Spleen (tissue), 11 donors: ENCODE results near the gene NKX1-1. TPM values are rescaled to one million over a fixed set of nuclear protein-coding genes. Genes with fewer than 3 reads are reported as not detected.
"Not testable (repeated sequence)": the region's sequence is repeated elsewhere in the genome, so short reads cannot be mapped to it uniquely, and the experiment has no call there.

Source experiments
- DNase-seq: peaks from one replicate; pipeline ENCODE4 v3.0.0-alpha.2; 2020
- H3K27ac ChIP-seq, 8 donors: fragments of 200-600 bp; sonication (generic) in 7 of 8; 1 replicate in 4 of 8; 2 replicates in 4 of 8; pipeline versions ENCODE4 v1.5.0 to v1.8.0; 2016 to 2021; ENCODE audit warnings: inconsistent platforms in 4 of 8, mild to moderate bottlenecking in 4 of 8, moderate library complexity in 1 of 8
- H3K27me3 ChIP-seq, 7 donors: fragments of 200-600 bp; sonication (generic) in 6 of 7; replicated peaks in 1 of 7; 1 replicate in 4 of 7; 2 replicates in 3 of 7; pipeline versions ENCODE4 v1.5.0 to v1.8.0; 2016 to 2021; ENCODE audit warnings: inconsistent platforms in 3 of 7, mild to moderate bottlenecking in 1 of 7
- H3K36me3 ChIP-seq, 6 donors: fragments of 200-600 bp; sonication (generic) in 5 of 6; 1 replicate in 4 of 6; 2 replicates in 2 of 6; pipeline versions ENCODE4 v1.5.0 to v1.8.0; 2016 to 2021; ENCODE audit warnings: inconsistent platforms in 2 of 6
- H3K4me1 ChIP-seq, 6 donors: fragments of 200-600 bp; sonication (generic) in 5 of 6; 1 replicate in 3 of 6; 2 replicates in 3 of 6; pipeline versions ENCODE4 v1.5.0 to v1.8.0; 2016 to 2021; ENCODE audit warnings: inconsistent platforms in 3 of 6
- H3K4me3 ChIP-seq, 8 donors: fragments of 200-600 bp; sonication (generic) in 7 of 8; 1 replicate in 4 of 8; 2 replicates in 4 of 8; pipeline versions ENCODE4 v1.5.0 to v1.8.0; 2016 to 2021; ENCODE audit warnings: inconsistent platforms in 4 of 8, mild to moderate bottlenecking in 4 of 8, moderate library complexity in 2 of 8
- H3K9me3 ChIP-seq, 8 donors: fragments of 200-600 bp; sonication (generic) in 7 of 8; 1 replicate in 4 of 8; 2 replicates in 4 of 8; pipeline versions ENCODE4 v1.5.0 to v1.8.0; 2016 to 2021; ENCODE audit warnings: inconsistent platforms in 4 of 8
- POLR2A ChIP-seq, 3 donors: fragments of 450-650 bp; IDR thresholded peaks; one replicate each; pipeline ENCODE4 v1.5.1; 2017; ENCODE audit warnings: antibody characterized with exemption in 3 of 3, mild to moderate bottlenecking in 1 of 3
- POLR2AphosphoS5 ChIP-seq, 3 donors: sonication (generic); formaldehyde crosslinking; IDR thresholded peaks; one replicate each; pipeline ENCODE4 v1.5.1; 2017; ENCODE audit warnings: antibody characterized with exemption in 3 of 3
- WGBS, 5 donors: extraction: QIAGEN DNeasy Blood & Tissue Kit in 3 of 5; methylation state at CpG; one replicate each; pipeline versions ENCODE4 v1.1.5 to v1.1.7; 2013 to 2018; 5-methylcytosine and 5-hydroxymethylcytosine counted together
- intact Hi-C: fragments of 100-400 bp; cut with DNase I; formaldehyde crosslinking; loops from one replicate; pipeline ENCODE4 v1.15.0; 2023; ENCODE audit warnings: low total_unique reads
- polyA plus RNA-seq, 3 donors: library from polyadenylated mRNA; stranded (reverse); fragments of 200-250 nt; gene quantifications; one replicate each; pipeline ENCODE4 v1.2.1, GENCODE V29; 2013
- total RNA-seq, 7 donors: library from RNA; depleted of rRNA in 3 of 7; stranded (reverse); fragments of >200 nt in 3 of 7; fragmentation: NEBNext Ultra II Directional in 4 of 7; extraction: Animal tissue kit (Norgen Biotek cat#: 25700) in 4 of 7; gene quantifications; one replicate each; pipeline versions ENCODE4 v1.1.0 to v1.2.1, GENCODE V29; 2016 to 2021
- TF ChIP-seq, protein P1 (sequence below), 11 experiments: fragments of 200-600 bp in 7 of 11; fragments of 450-650 bp in 4 of 11; sonication (generic) in 4 of 11; IDR thresholded peaks in 8 of 11; conservative IDR thresholded peaks in 3 of 11; 1 replicate in 7 of 11; 2 replicates in 4 of 11; pipeline versions ENCODE4 v1.4.0 to v1.8.0; 2016 to 2021; ENCODE audit warnings: antibody characterized with exemption in 11 of 11, inconsistent platforms in 4 of 11, mild to moderate bottlenecking in 1 of 11
- donor health status: healthy with polysubstance abuse.
- donor health status: DM: no; HTN: no; CAD: no; lungs with moderate emphysema.
- donor health status: DM: no; HTN: no; CAD: no.
- donor health status: Bipolar disorder and iron deficiency.
- donor health status: healthy.
- donor health status: DM: no; HTN: no; CAD: no.
- donor health status: DM: yes; HTN: yes; CAD: no.

NKX1-1 gene
- total and polyA plus RNA-seq, 10 donors, result not detected

DNA sequence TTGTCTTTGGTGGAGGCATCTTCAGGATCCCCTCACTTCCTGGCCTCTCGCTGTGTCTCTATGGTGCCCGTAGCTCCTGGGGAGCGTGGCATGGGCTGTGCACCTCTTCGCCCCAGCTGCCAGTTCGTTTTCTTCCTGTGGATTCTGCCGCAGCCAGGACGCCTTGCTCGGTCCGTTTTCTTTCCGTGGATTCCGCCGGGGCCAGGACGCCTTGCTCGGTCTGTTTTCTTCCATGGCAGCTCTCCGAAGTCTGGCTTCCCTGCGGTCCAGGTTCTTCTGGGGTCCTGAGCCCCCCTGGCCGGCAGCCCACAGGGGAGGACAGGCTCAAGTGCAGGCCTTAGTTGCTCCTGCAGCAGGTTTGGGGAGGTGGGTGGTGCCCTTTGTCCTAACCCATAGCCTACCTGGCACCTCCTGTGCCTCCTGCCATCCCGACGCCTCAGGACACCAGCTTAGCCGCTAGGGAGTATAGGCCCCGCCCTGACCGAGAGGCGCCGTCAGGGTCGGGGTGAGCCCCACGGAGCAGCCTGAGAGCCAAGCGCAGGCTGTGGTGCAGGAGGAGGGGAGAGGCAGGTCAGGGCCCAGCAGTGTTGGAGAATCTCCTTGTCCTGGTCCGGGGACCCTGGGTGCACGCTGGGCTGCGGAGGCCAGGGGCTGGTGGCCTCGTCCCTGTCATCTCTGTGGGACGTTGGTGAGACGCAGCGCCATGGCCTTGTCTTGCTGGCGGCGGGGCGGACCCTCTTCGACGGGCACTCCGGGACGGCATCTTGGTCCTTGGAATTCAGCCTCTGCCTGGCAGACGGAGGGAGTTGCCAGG, 32.1 kb downstream of the NKX1-1 start:
- Histone ChIP-seq H3K4me1 (no peaks in the 10 kb centered on the region), H3K4me3 (no peak overlapping the region), H3K27me3 (no peaks in the 10 kb centered on the region), H3K36me3 (peaks cover 0 to 98% (median 50%) of the 10 kb centered on the region in 6 donors), H3K9me3 (no peaks in the 10 kb centered on the region), H3K27ac (no peak overlapping the region)
- 94 to 98% (median 96%) methylated on average over 33 to 42 of the region's 42 CpGs for WGBS, 5 donors
- TF ChIP-seq POLR2AphosphoS5 (IDR thresholded peaks at IDR 0.05), result no peak
- no peak for TF ChIP-seq POLR2A (IDR thresholded peaks at IDR 0.05)
- TF ChIP-seq, protein P1, sequence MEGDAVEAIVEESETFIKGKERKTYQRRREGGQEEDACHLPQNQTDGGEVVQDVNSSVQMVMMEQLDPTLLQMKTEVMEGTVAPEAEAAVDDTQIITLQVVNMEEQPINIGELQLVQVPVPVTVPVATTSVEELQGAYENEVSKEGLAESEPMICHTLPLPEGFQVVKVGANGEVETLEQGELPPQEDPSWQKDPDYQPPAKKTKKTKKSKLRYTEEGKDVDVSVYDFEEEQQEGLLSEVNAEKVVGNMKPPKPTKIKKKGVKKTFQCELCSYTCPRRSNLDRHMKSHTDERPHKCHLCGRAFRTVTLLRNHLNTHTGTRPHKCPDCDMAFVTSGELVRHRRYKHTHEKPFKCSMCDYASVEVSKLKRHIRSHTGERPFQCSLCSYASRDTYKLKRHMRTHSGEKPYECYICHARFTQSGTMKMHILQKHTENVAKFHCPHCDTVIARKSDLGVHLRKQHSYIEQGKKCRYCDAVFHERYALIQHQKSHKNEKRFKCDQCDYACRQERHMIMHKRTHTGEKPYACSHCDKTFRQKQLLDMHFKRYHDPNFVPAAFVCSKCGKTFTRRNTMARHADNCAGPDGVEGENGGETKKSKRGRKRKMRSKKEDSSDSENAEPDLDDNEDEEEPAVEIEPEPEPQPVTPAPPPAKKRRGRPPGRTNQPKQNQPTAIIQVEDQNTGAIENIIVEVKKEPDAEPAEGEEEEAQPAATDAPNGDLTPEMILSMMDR (IDR thresholded peaks at IDR 0.05 in 8 of 11, conservative IDR thresholded peaks at IDR 0.05 in 3 of 11), result no peak
- intact Hi-C loops, result no loop called here
- peak; percentile 53 for DNase-seq

DNA sequence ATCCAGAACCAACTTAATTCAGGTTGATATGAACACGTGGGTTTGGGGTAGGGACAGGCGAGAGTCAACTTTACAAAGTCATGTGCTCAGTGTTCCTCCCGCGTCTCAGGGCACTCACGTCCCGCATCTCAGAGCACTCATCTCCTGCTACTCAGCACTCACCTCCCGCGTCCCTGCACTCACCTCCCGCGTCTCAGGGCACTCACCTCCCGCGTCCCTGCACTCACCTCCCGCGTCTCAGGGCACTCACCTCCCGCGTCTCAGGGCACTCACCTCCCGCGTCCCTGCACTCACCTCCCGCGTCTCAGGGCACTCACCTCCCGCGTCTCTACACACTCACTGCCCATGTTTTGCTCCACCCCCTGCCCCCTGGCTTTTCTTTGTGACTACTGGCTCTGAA, 33.7 kb downstream of the NKX1-1 start:
- H3K27ac ChIP-seq, H3K27me3 ChIP-seq, H3K4me1 ChIP-seq, DNase-seq, H3K4me3 ChIP-seq, H3K9me3 ChIP-seq, intact Hi-C loops: not testable (repeated sequence)
- WGBS, 5 donors, result 83 to 93% (median 89%) methylated on average over 12 to 22 of the region's 22 CpGs
- H3K36me3 ChIP-seq, result peaks cover 0 to 99% (median 51%) of the 10 kb centered on the region in 6 donors

DNA sequence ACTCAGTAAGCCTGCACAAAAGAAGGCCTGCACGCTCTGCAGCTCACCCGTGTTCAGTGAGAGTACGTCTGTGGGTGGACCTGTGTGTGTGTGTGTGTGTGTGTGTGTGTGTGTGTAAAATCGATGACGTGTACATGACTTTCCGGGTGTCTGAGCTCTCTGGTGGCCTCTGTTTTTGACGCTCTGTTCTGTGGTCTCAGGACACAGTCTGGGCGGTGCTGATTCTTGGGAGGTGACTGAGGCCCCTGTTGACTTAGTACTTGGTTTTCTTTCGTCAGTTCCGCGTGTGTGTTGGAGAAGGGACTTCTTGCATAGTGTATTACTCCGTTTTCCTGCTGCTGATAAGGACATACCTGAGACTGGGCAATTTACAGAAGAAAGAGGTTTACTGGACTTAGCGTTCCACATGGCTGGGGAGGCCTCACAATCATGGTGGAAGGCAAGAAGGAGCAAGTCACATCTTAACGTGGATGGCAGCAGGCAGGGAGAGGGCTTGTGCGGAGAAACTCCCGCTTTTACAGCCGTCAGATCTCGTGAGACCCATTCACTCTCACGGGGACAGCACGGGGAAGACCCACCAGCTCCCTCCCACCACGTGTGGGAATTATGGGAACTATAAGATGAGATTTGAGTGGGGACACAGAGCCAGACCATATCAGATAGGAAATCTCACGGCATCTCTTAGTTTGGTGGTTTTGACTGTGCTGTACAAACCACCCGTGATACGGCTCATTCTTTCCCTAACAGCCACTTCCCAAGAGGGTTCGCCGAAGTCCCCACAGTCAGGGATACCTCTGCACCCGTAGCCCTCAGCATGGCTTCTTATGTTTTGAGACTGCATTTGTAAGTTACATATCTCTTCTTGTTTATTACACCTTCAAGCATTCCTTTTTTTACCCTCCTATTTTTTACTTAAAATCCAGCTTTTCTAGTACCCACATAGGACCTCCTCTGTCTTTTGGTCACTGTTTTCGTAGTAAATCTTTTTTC, 34.8 kb downstream of the NKX1-1 start:
- Histone ChIP-seq H3K27ac (no peak overlapping the region), H3K4me1 (no peaks in the 10 kb centered on the region), H3K9me3 (no peaks in the 10 kb centered on the region), H3K4me3 (no peak overlapping the region), H3K36me3 (peaks cover 0 to 99% (median 49%) of the 10 kb centered on the region in 6 donors), H3K27me3 (no peaks in the 10 kb centered on the region)
- no peak for DNase-seq
- 92 to 98% (median 94%) methylated on average over 28 of the region's 28 CpGs for WGBS, 5 donors
- TF ChIP-seq POLR2AphosphoS5 (IDR thresholded peaks at IDR 0.05) (no peak), POLR2A (IDR thresholded peaks at IDR 0.05) (no peak)
- intact Hi-C loops, result no loop called here

DNA sequence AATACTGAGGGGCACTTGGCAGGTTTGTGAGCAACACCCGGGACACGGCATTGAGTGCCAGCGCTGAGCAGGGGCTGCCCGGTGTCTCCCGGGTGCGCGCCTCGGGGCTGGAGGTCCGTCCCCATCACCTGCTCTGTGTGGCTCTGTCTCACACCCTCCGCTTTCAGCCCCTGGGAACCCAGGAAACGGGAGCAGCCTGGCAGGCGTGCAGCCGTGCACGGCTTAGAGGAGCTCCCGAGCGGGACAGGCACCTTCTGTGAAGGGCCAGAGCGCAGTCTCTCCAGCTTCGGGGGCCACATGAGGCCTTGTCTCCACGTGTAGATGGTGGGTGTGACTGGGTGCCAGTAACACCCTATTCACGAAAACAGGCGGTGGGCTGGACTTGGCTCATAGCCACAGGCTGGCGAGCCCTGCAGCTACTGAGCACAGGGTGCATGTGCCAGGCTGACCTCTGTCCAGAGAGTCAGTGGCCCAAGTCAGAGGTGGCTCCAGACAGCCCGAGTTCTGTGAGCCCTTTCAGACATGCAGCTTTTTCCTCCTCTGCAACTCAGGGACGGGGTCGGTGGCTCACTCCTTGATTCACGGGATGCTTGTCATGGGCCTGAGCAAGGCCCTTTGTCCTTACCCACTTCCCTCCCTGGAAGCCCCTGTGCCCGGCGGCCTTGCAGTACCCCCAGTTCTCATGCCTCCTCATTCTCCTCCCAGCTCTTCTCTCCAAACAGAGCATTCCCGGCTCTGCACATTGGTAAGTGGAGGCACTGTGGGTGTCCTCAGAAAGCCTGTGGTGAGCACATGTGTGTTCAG, 35.7 kb downstream of the NKX1-1 start:
- no peak for DNase-seq
- no peak overlapping the region for H3K4me3 ChIP-seq
- H3K27me3 ChIP-seq, result no peaks in the 10 kb centered on the region
- 94 to 97% (median 95%) methylated on average over 20 to 29 of the region's 29 CpGs for WGBS, 5 donors
- intact Hi-C loops, result no loop called here
- no peak for TF ChIP-seq POLR2A (IDR thresholded peaks at IDR 0.05)
- TF ChIP-seq POLR2AphosphoS5 (IDR thresholded peaks at IDR 0.05), result peak in 1 of 3 donors; percentile 7
- TF ChIP-seq, protein P1 (IDR thresholded peaks at IDR 0.05 in 8 of 11, conservative IDR thresholded peaks at IDR 0.05 in 3 of 11), result no peak
- H3K9me3 ChIP-seq, result no peaks in the 10 kb centered on the region
- no peak overlapping the region for H3K27ac ChIP-seq
- no peaks in the 10 kb centered on the region for H3K4me1 ChIP-seq
- peaks cover 0 to 99% (median 39%) of the 10 kb centered on the region in 6 donors for H3K36me3 ChIP-seq
